GM10248 (cell line): ENCODE measurements around the gene ADAMTS3.

ENCODE experiments used
- CTCF ChIA-PET: fragments of 300-600 bp; sonication (Branson Sonifier 250); formaldehyde crosslinking; extraction: SDS; loops from one replicate; lab custom pipeline; 2021; ENCODE audit warnings: antibody characterized with exemption; lab: Yijun Ruan, JAX
- POLR2A ChIA-PET: fragments of 350-650 bp; sonication (Branson Sonifier 250); formaldehyde crosslinking; extraction: SDS; loops from one replicate; lab custom pipeline; 2020; ENCODE audit warnings: antibody characterized with exemption; lab: Yijun Ruan, JAX
- DNase-seq: peaks from one replicate; pipeline ENCODE4 v3.0.0; 2012; ENCODE audit errors: extremely low spot score
- CTCF ChIP-seq: IDR thresholded peaks from 2 replicates; pipeline ENCODE4 v1.5.1; 2012; ENCODE audit warnings: mild to moderate bottlenecking, low read depth; ENCODE audit errors: extremely low read depth, missing control alignments, control extremely low read depth

Gene ADAMTS3

GRCh38 chr4:72522440-72522839, 46.6 kb downstream of the ADAMTS3 start:
- DNase-seq, result no peak
- TF ChIP-seq CTCF, result no peak
- ChIA-PET CTCF (no interaction called here), POLR2A (no interaction called here)

- POLR2A ChIA-PET, result no interaction called here
- no peak for DNase-seq
These were observed 55.8 kb downstream of the ADAMTS3 start for GRCh38 chr4:72513227-72513626.

GRCh38 chr4:72507860-72508419, 61.1 kb downstream of the ADAMTS3 start:
- ChIA-PET CTCF (no interaction called here), POLR2A (no interaction called here)
- no peak for DNase-seq
- no peak for TF ChIP-seq CTCF

More at GRCh38 chr4:72513227-72513626, 55.8 kb downstream of the ADAMTS3 start:
- no peak for TF ChIP-seq CTCF
- CTCF ChIA-PET, result interaction anchor here (0.7 to 1.0 kb wide), 2 partner anchors 12 to 19 kb away, joined by 3 read pairs; no protein-coding TSS in a partner anchor

GRCh38 chr4:72507167-72507566, 61.9 kb downstream of the ADAMTS3 start:
- POLR2A ChIA-PET, result no interaction called here
- no peak for TF ChIP-seq CTCF
- DNase-seq, result no peak
- CTCF ChIA-PET, result interaction anchor here (1.6 kb wide), 1 partner anchor 515 kb away, joined by 4 read pairs; no protein-coding TSS in a partner anchor

- DNase-seq, result peak; percentile 25
- TF ChIP-seq CTCF, result peak; percentile 60
- POLR2A ChIA-PET, result no interaction called here
- CTCF ChIA-PET, result interaction anchor here (1.2 to 1.6 kb wide), 4 partner anchors 51 to 804 kb away, joined by 3 to 10 read pairs (median 4); no protein-coding TSS in a partner anchor
These were observed 63.7 kb downstream of the ADAMTS3 start for GRCh38 chr4:72505314-72505744.

- ChIA-PET POLR2A (no interaction called here), CTCF (no interaction called here)
- DNase-seq, result no peak
- TF ChIP-seq CTCF, result no peak
These were observed 68.8 kb downstream of the ADAMTS3 start for GRCh38 chr4:72500214-72500613.
